ENCODE data around the gene HSD17B14. TPM values are rescaled to one million over a fixed set of nuclear protein-coding genes. Genes with fewer than 3 reads are reported as not detected.

HSD17B14 gene
- total and polyA plus RNA-seq, 9 of the 15 experiments (the other 6 are each of a cell fraction or from before 2014, with no cell fraction given) = 0.16 TPM; not detected in 8

DNA sequence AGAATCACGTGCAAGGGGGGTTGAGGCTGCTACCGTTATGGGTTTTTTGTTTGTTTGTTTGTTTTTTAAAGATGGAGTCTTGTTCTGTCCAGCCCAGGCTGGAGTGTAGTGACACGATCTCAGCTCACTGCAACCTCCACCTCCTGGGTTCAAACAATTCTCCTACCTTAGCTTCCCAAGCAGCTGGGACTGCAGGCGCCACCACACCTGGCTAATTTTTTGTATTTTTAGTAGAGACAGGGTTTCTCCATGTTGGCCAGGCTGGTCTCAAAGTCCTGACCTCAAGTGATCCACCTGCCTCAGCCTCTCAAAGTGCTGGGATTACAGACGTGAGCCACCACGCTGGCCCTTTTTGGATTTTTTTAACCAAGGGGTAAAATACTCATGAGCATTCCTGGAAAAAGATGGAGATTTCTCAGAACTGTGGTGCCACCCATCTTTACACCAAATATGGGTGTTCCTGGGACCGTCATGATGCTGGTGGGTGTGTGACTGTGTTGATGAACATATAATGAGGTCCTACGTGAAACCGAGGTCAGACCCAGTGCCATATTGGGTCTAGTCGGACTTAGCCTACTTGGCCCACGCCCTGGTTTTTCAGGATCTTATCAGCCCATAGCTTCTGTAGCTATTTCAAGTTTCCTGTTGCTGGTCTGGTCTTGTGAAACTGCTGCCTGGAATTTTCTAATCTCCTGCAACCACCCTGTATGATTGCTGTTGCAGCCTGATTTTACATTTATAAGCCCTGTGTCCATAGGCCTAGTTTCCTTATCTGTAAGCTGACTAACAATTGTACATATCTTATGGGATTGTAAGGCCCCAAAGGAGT lies 42.1 kb upstream of the HSD17B14 start (continued):
- TF ChIP-seq RBM15 (IDR thresholded peaks at IDR 0.05; ENCODE audit: insufficient read depth, low read length) (no peak), EHMT2 (IDR thresholded peaks at IDR 0.05) (peak; percentile 78), TRIM24 (IDR thresholded peaks at IDR 0.05) (peak; percentile 99), SP2 (IDR thresholded peaks at IDR 0.05; ENCODE audit: extremely low read depth, low read depth, low read length, poor library complexity, severe bottlenecking) (no peak), RBFOX2 (IDR thresholded peaks at IDR 0.05; ENCODE audit: low read depth, low read length) (peak; percentile 39), ZBTB11 (CRISPR knock-in tag; IDR thresholded peaks at IDR 0.05) (peak in 1 of 3 experiments; percentile 84; a peak in 2 of 6 replicates), ZNF77 (CRISPR knock-in tag; IDR thresholded peaks at IDR 0.05) (no peak), NCOA1 (IDR thresholded peaks at IDR 0.05; ENCODE audit: low read depth) (peak; percentile 92; the same call in 1 of the 2 replicates), MECOM (CRISPR knock-in tag; IDR thresholded peaks at IDR 0.05) (no peak), ZFX (CRISPR knock-in tag; IDR thresholded peaks at IDR 0.05) (peak; percentile 75), POLR2AphosphoS2 (IDR thresholded peaks at IDR 0.05; ENCODE audit: low read length) (peak; percentile 96), SNRNP70 (optimal IDR thresholded peaks at IDR 0.05; ENCODE audit: low read depth, low read length) (no peak), HNRNPL (IDR thresholded peaks at IDR 0.05; ENCODE audit: low read depth, low read length) (no peak), ZNF766 (CRISPR knock-in tag; conservative IDR thresholded peaks at IDR 0.05) (peak; percentile 95), FIP1L1 (IDR thresholded peaks at IDR 0.05; ENCODE audit: low read depth, low read length, poor library complexity, severe bottlenecking) (no peak), PCBP1 (IDR thresholded peaks at IDR 0.05; ENCODE audit: low read depth, low read length, poor library complexity, severe bottlenecking) (no peak), TBL1XR1 (IDR thresholded peaks at IDR 0.05; ENCODE audit: low read length in 2 of 2) (peak; percentile 99 to 100), EP400 (IDR thresholded peaks at IDR 0.05) (peak; percentile 82), ZFPM2 (CRISPR knock-in tag; IDR thresholded peaks at IDR 0.05) (0 out of 2 replicates have a peak, but pooled peaks have one; percentile 75), SAP30 (IDR thresholded peaks at IDR 0.05; ENCODE audit: borderline replicate concordance, insufficient read depth, low read depth, low read length, poor library complexity, severe bottlenecking) (no peak)
- TF ChIP-seq, protein P1, sequence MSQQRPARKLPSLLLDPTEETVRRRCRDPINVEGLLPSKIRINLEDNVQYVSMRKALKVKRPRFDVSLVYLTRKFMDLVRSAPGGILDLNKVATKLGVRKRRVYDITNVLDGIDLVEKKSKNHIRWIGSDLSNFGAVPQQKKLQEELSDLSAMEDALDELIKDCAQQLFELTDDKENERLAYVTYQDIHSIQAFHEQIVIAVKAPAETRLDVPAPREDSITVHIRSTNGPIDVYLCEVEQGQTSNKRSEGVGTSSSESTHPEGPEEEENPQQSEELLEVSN (IDR thresholded peaks at IDR 0.05; ENCODE audit: borderline replicate concordance in 1 of 2, extremely low read depth in 1 of 2, insufficient read depth in 1 of 2, insufficient read length in 1 of 2, low read depth in 1 of 2, low read length in 1 of 2, poor library complexity in 1 of 2, severe bottlenecking in 1 of 2) = no peak

All from K562 (cell line).